ENCODE data around the gene PRSS1.
"Not testable (repeated sequence)": the region's sequence is repeated elsewhere in the genome, so short reads cannot be mapped to it uniquely, and the experiment has no call there.

Gene PRSS1

GRCh38 chr7:142746264-142746663, 3.0 kb upstream of the PRSS1 start:
- DNase-seq (ENCODE audit: low read depth, low spot score), result no peak

GRCh38 chr7:142748410-142748809, 862 bp upstream of the PRSS1 start:
- DNase-seq (ENCODE audit: low read depth, low spot score), result not testable (repeated sequence)

GRCh38 chr7:142750321-142750938, 1.2 kb downstream of the PRSS1 start:
- DNase-seq (ENCODE audit: low read depth, low spot score), result no peak

GRCh38 chr7:142751526-142752175, 2.4 kb downstream of the PRSS1 start:
- not testable (repeated sequence) for DNase-seq (ENCODE audit: low read depth, low spot score)

GRCh38 chr7:142752376-142753225, 3.3 kb downstream of the PRSS1 start:
- no peak for DNase-seq (ENCODE audit: low read depth, low spot score)

GRCh38 chr7:142753366-142753765, 4.1 kb downstream of the PRSS1 start:
- DNase-seq (ENCODE audit: low read depth, low spot score), result no peak

- DNase-seq (ENCODE audit: low read depth, low spot score), result not testable (repeated sequence)
Observed at GRCh38 chr7:142753925-142754491, 4.7 kb downstream of the PRSS1 start.

GRCh38 chr7:142754681-142755575, 5.7 kb downstream of the PRSS1 start:
- DNase-seq (ENCODE audit: low read depth, low spot score), result no peak

GRCh38 chr7:142758312-142758711, 9.0 kb downstream of the PRSS1 start:
- DNase-seq (ENCODE audit: low read depth, low spot score), result not testable (repeated sequence)

GRCh38 chr7:142759433-142759832, 10.2 kb downstream of the PRSS1 start:
- no peak for DNase-seq (ENCODE audit: low read depth, low spot score)

- no peak for DNase-seq (ENCODE audit: low read depth, low spot score)
Observed at GRCh38 chr7:142760071-142760642, 10.9 kb downstream of the PRSS1 start.

- not testable (repeated sequence) for DNase-seq (ENCODE audit: low read depth, low spot score)
Observed at GRCh38 chr7:142761606-142762005, 12.3 kb downstream of the PRSS1 start.

- DNase-seq (ENCODE audit: low read depth, low spot score), result no peak
Observed at GRCh38 chr7:142762104-142762503, 12.8 kb downstream of the PRSS1 start.

- no peak for DNase-seq (ENCODE audit: low read depth, low spot score)
Observed at GRCh38 chr7:142767451-142767850, 18.2 kb downstream of the PRSS1 start.

GRCh38 chr7:142767861-142768260, 18.6 kb downstream of the PRSS1 start:
- no peak for DNase-seq (ENCODE audit: low read depth, low spot score)

- not testable (repeated sequence) for DNase-seq (ENCODE audit: low read depth, low spot score)
Observed at GRCh38 chr7:142768885-142769284, 19.6 kb downstream of the PRSS1 start.

- DNase-seq (ENCODE audit: low read depth, low spot score), result no peak
Observed at GRCh38 chr7:142770661-142771352, 21.5 kb downstream of the PRSS1 start, which contains the start of gene PRSS2. Gene PRSS2 (plus strand): TSS chr7:142770970. CDS start chr7:142770983, 13 bp downstream.

- DNase-seq (ENCODE audit: low read depth, low spot score), result no peak
Observed at GRCh38 chr7:142771353-142771723, 22.1 kb downstream of the PRSS1 start.

GRCh38 chr7:142772051-142772450, 22.8 kb downstream of the PRSS1 start:
- DNase-seq (ENCODE audit: low read depth, low spot score), result no peak

GRCh38 chr7:142772673-142773072, 23.4 kb downstream of the PRSS1 start:
- no peak for DNase-seq (ENCODE audit: low read depth, low spot score)

Measured in brain pericyte (primary cell).